Naive B cell (primary cell): ENCODE results near the gene MBP. TPM values are rescaled to one million over a fixed set of nuclear protein-coding genes. Genes with fewer than 3 reads are reported as not detected.
A peak's percentile ranks its signal among the peaks of the same experiment; 100 is the strongest.

Source experiments
- ATAC-seq, 2 donors: fragments of 150-1000 bp; cut with Tn5 transposase; 2 replicates each; pipeline ENCODE4 v1.10.0; 2021; ENCODE audit warnings: low read depth in 2 of 2, mild to moderate bottlenecking in 2 of 2, moderate library complexity in 2 of 2
- DNase-seq: peaks from one replicate; pipeline ENCODE4 v3.0.0; 2022
- H3K27ac Mint-ChIP-seq, 6 donors: one replicate each; pipeline ENCODE4 v1.8.0; 2020 to 2022; ENCODE audit warnings: mild to moderate bottlenecking in 6 of 6, mixed read lengths in 6 of 6, moderate library complexity in 5 of 6, inconsistent platforms in 2 of 6
- H3K27me3 Mint-ChIP-seq, 3 donors: one replicate each; pipeline ENCODE4 v1.8.0; 2021 to 2022; ENCODE audit warnings: mixed read lengths in 3 of 3, mild to moderate bottlenecking in 1 of 3
- H3K36me3 Mint-ChIP-seq, 2 donors: one replicate each; pipeline ENCODE4 v1.8.0; 2020 to 2022; ENCODE audit warnings: mixed read lengths in 2 of 2, inconsistent platforms in 1 of 2, mild to moderate bottlenecking in 1 of 2
- H3K4me1 Mint-ChIP-seq, 3 donors: one replicate each; pipeline ENCODE4 v1.8.0; 2020 to 2022; ENCODE audit warnings: mixed read lengths in 3 of 3, inconsistent platforms in 1 of 3, mild to moderate bottlenecking in 1 of 3, moderate library complexity in 1 of 3
- H3K4me3 Mint-ChIP-seq, 8 donors: one replicate each; pipeline ENCODE4 v1.8.0; 2020 to 2022; ENCODE audit warnings: mild to moderate bottlenecking in 8 of 8, mixed read lengths in 8 of 8, moderate library complexity in 8 of 8, inconsistent platforms in 2 of 8
- H3K9me3 Mint-ChIP-seq, 7 donors: one replicate each; pipeline ENCODE4 v1.8.0; 2020 to 2022; ENCODE audit warnings: mixed read lengths in 7 of 7, mild to moderate bottlenecking in 5 of 7, inconsistent platforms in 2 of 7, moderate library complexity in 1 of 7
- polyA plus RNA-seq, 6 donors: library from polyadenylated mRNA; unstranded; fragments of 300-500 nt; fragmentation: Illumina TruSeq; gene quantifications; one replicate each; pipeline ENCODE4 v1.2.3, GENCODE V29; 2021; ENCODE audit warnings: low read depth in 6 of 6

Gene MBP
- polyA plus RNA-seq, 6 donors from 2014 or later, result 35.4 to 69.2 (median 66.6) TPM

DNA sequence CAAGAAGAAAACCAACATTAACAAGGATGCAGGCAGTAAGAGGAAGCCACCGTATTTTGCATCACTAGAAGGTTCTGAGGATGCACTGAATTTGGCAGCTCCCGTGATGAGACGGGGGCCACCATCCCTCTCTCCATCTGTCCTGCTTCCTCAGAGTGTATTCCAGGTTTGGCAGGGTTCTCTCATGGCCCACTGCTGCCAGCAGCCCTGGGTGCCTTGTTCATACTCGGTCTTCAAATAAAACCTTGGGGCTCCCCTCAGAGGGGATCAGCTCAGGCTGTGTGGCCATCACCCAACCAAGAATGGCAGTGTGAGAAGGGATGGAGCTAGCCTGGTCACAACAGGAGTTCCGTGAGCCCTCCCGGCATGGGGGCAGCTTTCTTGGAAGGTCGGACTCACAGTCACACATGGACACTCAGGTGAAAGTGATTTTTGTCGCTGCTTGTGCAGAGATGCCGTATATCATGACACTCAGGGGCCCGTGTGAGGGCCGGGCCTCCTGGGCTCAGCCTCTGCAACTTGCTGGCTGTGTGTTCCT, 12.8 kb upstream of the MBP start:
- peak overlapping the region in 2 of 6 donors; percentile 41 to 45 for H3K27ac Mint-ChIP-seq

GRCh38 chr18:77144451-77145118, 12.0 kb upstream of the MBP start:
- peaks cover 6 to 19% of the 10 kb centered on the region in 2 donors for H3K36me3 Mint-ChIP-seq
- H3K27me3 Mint-ChIP-seq, result no peaks in the 10 kb centered on the region
- H3K4me3 Mint-ChIP-seq, result no peak overlapping the region
- ATAC-seq, result no peak
- peaks cover 7 to 32% (median 23%) of the 10 kb centered on the region in 7 donors for H3K9me3 Mint-ChIP-seq
- DNase-seq, result no peak
- peaks cover 27 to 42% (median 40%) of the 10 kb centered on the region in 3 donors for H3K4me1 Mint-ChIP-seq
- H3K27ac Mint-ChIP-seq, result no peak overlapping the region

More for the DNA sequence above, 12.8 kb upstream of the MBP start:
- Mint-ChIP-seq H3K4me1 (peaks cover 19 to 33% (median 31%) of the 10 kb centered on the region in 3 donors), H3K9me3 (peaks cover 7 to 32% (median 23%) of the 10 kb centered on the region in 7 donors), H3K27me3 (no peaks in the 10 kb centered on the region), H3K4me3 (no peak overlapping the region), H3K36me3 (peaks cover 6 to 19% of the 10 kb centered on the region in 2 donors)
- no peak for ATAC-seq
- no peak for DNase-seq

- H3K9me3 Mint-ChIP-seq, result peaks cover 7 to 32% (median 23%) of the 10 kb centered on the region in 7 donors
- ATAC-seq, result no peak
- no peak overlapping the region for H3K4me3 Mint-ChIP-seq
- peak overlapping the region in 1 of 6 donors; percentile 5 for H3K27ac Mint-ChIP-seq
- DNase-seq, result no peak
- H3K36me3 Mint-ChIP-seq, result peaks cover 6 to 19% of the 10 kb centered on the region in 2 donors
- H3K4me1 Mint-ChIP-seq, result peaks cover 29 to 44% (median 42%) of the 10 kb centered on the region in 3 donors
- H3K27me3 Mint-ChIP-seq, result no peaks in the 10 kb centered on the region
Measured at GRCh38 chr18:77144046-77144445, 11.5 kb upstream of the MBP start.

GRCh38 chr18:77143196-77143595, 10.6 kb upstream of the MBP start:
- Mint-ChIP-seq H3K27ac (no peak overlapping the region), H3K36me3 (peaks cover 6 to 19% of the 10 kb centered on the region in 2 donors), H3K4me1 (peaks cover 29 to 44% (median 42%) of the 10 kb centered on the region in 3 donors), H3K9me3 (peaks cover 7 to 32% (median 23%) of the 10 kb centered on the region in 7 donors), H3K4me3 (no peak overlapping the region), H3K27me3 (no peaks in the 10 kb centered on the region)
- DNase-seq (no peak), ATAC-seq (no peak)

DNA sequence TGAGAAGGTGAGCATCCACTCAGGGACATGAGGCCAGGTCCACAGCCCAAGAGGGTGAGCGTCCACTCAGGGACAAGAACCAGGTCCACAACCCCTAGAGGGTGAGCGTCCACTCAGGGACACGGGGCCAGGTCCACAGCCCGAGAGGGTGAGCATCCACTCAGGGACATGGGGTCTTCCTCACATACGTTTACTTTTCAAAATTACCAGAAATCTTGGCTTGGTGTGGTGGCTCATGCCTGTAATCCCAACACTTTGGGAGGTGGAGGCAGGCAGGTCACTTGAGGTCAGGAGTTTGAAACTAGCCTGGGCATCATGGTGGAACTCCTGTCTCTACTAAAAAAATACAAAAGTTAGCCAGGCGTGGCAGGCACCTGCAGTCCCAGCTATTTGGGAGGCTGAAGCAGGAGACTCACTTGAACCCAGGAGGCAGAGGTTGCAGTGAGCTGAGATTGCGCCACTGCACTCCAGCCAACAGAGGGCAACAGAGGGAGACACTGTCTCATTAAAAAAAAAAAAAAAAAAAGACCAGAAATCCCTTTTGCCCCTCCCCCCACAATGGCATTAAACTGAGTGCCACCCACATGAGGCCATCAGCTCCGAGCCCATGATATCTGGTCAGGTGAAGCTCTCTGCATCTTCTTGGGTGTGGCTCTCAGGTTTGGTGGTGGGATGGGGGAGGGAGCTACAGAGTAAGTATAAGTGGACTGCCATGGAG, 9.0 kb upstream of the MBP start:
- DNase-seq (no peak), ATAC-seq (no peak)
- peaks cover 6 to 19% of the 10 kb centered on the region in 2 donors for H3K36me3 Mint-ChIP-seq
- H3K27ac Mint-ChIP-seq, result peak overlapping the region in 1 of 6 donors; percentile 63
- peaks cover 7 to 32% (median 23%) of the 10 kb centered on the region in 7 donors for H3K9me3 Mint-ChIP-seq
- H3K27me3 Mint-ChIP-seq, result no peaks in the 10 kb centered on the region
- peaks cover 23 to 29% (median 28%) of the 10 kb centered on the region in 3 donors for H3K4me1 Mint-ChIP-seq
- H3K4me3 Mint-ChIP-seq, result peak overlapping the region in 2 of 8 donors; percentile 1 to 10

GRCh38 chr18:77140439-77141109, 8.0 kb upstream of the MBP start:
- peaks cover 7 to 32% (median 23%) of the 10 kb centered on the region in 7 donors for H3K9me3 Mint-ChIP-seq
- H3K27ac Mint-ChIP-seq, result peak overlapping the region in 4 of 6 donors; percentile 8 to 69 (median 22)
- H3K27me3 Mint-ChIP-seq, result no peaks in the 10 kb centered on the region
- ATAC-seq (peak in 1 of 2 donors; percentile 42), DNase-seq (no peak)
- peaks cover 6 to 19% of the 10 kb centered on the region in 2 donors for H3K36me3 Mint-ChIP-seq
- peak overlapping the region in 2 of 8 donors; percentile 10 to 55 for H3K4me3 Mint-ChIP-seq
- peaks cover 22 to 26% (median 24%) of the 10 kb centered on the region in 3 donors for H3K4me1 Mint-ChIP-seq

GRCh38 chr18:77140030-77140429, 7.4 kb upstream of the MBP start:
- peak overlapping the region in 4 of 6 donors; percentile 18 to 69 (median 46) for H3K27ac Mint-ChIP-seq
- H3K4me1 Mint-ChIP-seq, result peaks cover 22 to 26% (median 24%) of the 10 kb centered on the region in 3 donors
- ATAC-seq (peak; percentile 33 to 68), DNase-seq (no peak)
- H3K27me3 Mint-ChIP-seq, result no peaks in the 10 kb centered on the region
- peak overlapping the region in 1 of 8 donors; percentile 0 for H3K4me3 Mint-ChIP-seq
- peaks cover 6 to 19% of the 10 kb centered on the region in 2 donors for H3K36me3 Mint-ChIP-seq
- peaks cover 7 to 31% (median 22%) of the 10 kb centered on the region in 7 donors for H3K9me3 Mint-ChIP-seq

GRCh38 chr18:77139619-77140018, 7.0 kb upstream of the MBP start:
- DNase-seq, result no peak
- Mint-ChIP-seq H3K4me3 (peak overlapping the region in 1 of 8 donors; percentile 0), H3K4me1 (peaks cover 22 to 26% (median 26%) of the 10 kb centered on the region in 3 donors), H3K27me3 (no peaks in the 10 kb centered on the region), H3K9me3 (peaks cover 7 to 27% (median 22%) of the 10 kb centered on the region in 7 donors), H3K36me3 (peaks cover 6 to 19% of the 10 kb centered on the region in 2 donors), H3K27ac (peak overlapping the region in 2 of 6 donors; percentile 27 to 48)
- ATAC-seq, result no peak

GRCh38 chr18:77138270-77138669, 5.7 kb upstream of the MBP start:
- Mint-ChIP-seq H3K4me1 (peaks cover 32 to 39% (median 37%) of the 10 kb centered on the region in 3 donors), H3K4me3 (no peak overlapping the region), H3K36me3 (peaks cover 6 to 11% of the 10 kb centered on the region in 2 donors), H3K27ac (no peak overlapping the region), H3K27me3 (no peaks in the 10 kb centered on the region), H3K9me3 (peaks cover 4 to 16% (median 15%) of the 10 kb centered on the region in 7 donors)
- no peak for ATAC-seq
- no peak for DNase-seq

GRCh38 chr18:77137851-77138250, 5.3 kb upstream of the MBP start:
- Mint-ChIP-seq H3K4me1 (peaks cover 32 to 40% (median 39%) of the 10 kb centered on the region in 3 donors), H3K27me3 (no peaks in the 10 kb centered on the region), H3K36me3 (peaks cover 6 to 10% of the 10 kb centered on the region in 2 donors), H3K4me3 (no peak overlapping the region), H3K27ac (peak overlapping the region in 2 of 6 donors; percentile 52 to 73), H3K9me3 (peaks cover 4 to 12% (median 11%) of the 10 kb centered on the region in 7 donors)
- no peak for ATAC-seq
- no peak for DNase-seq

GRCh38 chr18:77136871-77137665, 4.5 kb upstream of the MBP start:
- ATAC-seq, result no peak
- Mint-ChIP-seq H3K4me3 (no peak overlapping the region), H3K36me3 (peaks cover 0 to 2% of the 10 kb centered on the region in 2 donors)

GRCh38 chr18:77136076-77136718, 3.6 kb upstream of the MBP start:
- DNase-seq, result no peak
- H3K9me3 Mint-ChIP-seq, result peaks cover 0 to 2% (median 0%) of the 10 kb centered on the region in 7 donors
- H3K4me1 Mint-ChIP-seq, result peaks cover 34 to 38% (median 35%) of the 10 kb centered on the region in 3 donors
- H3K4me3 Mint-ChIP-seq, result peak overlapping the region in 1 of 8 donors; percentile 69
- ATAC-seq, result no peak
- H3K36me3 Mint-ChIP-seq, result no peaks in the 10 kb centered on the region
- no peaks in the 10 kb centered on the region for H3K27me3 Mint-ChIP-seq
- peak overlapping the region in 1 of 6 donors; percentile 43 for H3K27ac Mint-ChIP-seq

More at GRCh38 chr18:77136871-77137665, 4.5 kb upstream of the MBP start:
- no peak overlapping the region for H3K27ac Mint-ChIP-seq
- DNase-seq, result no peak
- H3K4me1 Mint-ChIP-seq, result peaks cover 32 to 40% (median 39%) of the 10 kb centered on the region in 3 donors
- peaks cover 0 to 4% (median 3%) of the 10 kb centered on the region in 7 donors for H3K9me3 Mint-ChIP-seq
- no peaks in the 10 kb centered on the region for H3K27me3 Mint-ChIP-seq
